ENCODE measurements around the gene CT55.
"Not testable (repeated sequence)": the region's sequence is repeated elsewhere in the genome, so short reads cannot be mapped to it uniquely, and the experiment has no call there.

DNA sequence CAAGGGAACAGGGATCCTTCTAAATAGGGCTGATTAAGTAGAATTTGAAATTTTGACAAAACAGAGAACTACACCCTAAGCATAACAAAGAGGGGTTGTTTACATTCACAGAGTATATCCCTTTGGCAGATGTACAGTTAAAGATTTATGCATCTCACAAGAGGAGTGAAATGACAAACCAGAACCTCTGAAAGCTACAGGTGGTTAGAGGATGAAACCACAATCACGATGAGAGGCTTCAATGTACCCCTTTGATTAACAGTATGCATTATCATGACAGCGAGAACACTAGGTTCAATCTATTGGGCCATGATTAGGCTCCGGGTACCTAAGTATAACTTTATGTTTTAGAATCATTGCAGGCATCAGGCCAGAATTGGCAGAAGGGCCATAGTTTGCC is 16.5 kb downstream of the CT55 start:
- TF ChIP-seq, protein P1, sequence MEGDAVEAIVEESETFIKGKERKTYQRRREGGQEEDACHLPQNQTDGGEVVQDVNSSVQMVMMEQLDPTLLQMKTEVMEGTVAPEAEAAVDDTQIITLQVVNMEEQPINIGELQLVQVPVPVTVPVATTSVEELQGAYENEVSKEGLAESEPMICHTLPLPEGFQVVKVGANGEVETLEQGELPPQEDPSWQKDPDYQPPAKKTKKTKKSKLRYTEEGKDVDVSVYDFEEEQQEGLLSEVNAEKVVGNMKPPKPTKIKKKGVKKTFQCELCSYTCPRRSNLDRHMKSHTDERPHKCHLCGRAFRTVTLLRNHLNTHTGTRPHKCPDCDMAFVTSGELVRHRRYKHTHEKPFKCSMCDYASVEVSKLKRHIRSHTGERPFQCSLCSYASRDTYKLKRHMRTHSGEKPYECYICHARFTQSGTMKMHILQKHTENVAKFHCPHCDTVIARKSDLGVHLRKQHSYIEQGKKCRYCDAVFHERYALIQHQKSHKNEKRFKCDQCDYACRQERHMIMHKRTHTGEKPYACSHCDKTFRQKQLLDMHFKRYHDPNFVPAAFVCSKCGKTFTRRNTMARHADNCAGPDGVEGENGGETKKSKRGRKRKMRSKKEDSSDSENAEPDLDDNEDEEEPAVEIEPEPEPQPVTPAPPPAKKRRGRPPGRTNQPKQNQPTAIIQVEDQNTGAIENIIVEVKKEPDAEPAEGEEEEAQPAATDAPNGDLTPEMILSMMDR (IDR thresholded peaks at IDR 0.05): not testable (repeated sequence)
- TF ChIP-seq POLR2AphosphoS5, POLR2A (IDR thresholded peaks at IDR 0.05): not testable (repeated sequence)

Data from breast epithelium (tissue), 3 donors.